GM19438 (cell line): ENCODE measurements around the gene PRELP.

Experiments used
- ATAC-seq: cut with Tn5 transposase; IDR thresholded peaks from one replicate; pipeline ENCODE4 v1.9.1; 2021; ENCODE audit warnings: low read depth; ENCODE audit not compliant: unreplicated experiment

Gene PRELP

GRCh38 chr1:203476216-203476814 is 709 bp downstream of the PRELP start:
- no peak for ATAC-seq

- no peak for ATAC-seq
Measured at GRCh38 chr1:203477748-203478147, 2.1 kb downstream of the PRELP start.

GRCh38 chr1:203478231-203478630 is 2.6 kb downstream of the PRELP start:
- no peak for ATAC-seq

- no peak for ATAC-seq
Measured at GRCh38 chr1:203478986-203479385, 3.4 kb downstream of the PRELP start.

- no peak for ATAC-seq
Measured at GRCh38 chr1:203479646-203480045, 4.0 kb downstream of the PRELP start.

- no peak for ATAC-seq
Measured at GRCh38 chr1:203480084-203480483, 4.5 kb downstream of the PRELP start.

- no peak for ATAC-seq
Measured at GRCh38 chr1:203480525-203481084, 5.0 kb downstream of the PRELP start.

- ATAC-seq: no peak
Measured at GRCh38 chr1:203481196-203481595, 5.6 kb downstream of the PRELP start.

GRCh38 chr1:203486618-203487370 is 11.2 kb downstream of the PRELP start:
- ATAC-seq: no peak

- no peak for ATAC-seq
Measured at GRCh38 chr1:203488539-203488938, 12.9 kb downstream of the PRELP start.

- ATAC-seq: no peak
Measured at GRCh38 chr1:203490607-203491006, 15.0 kb downstream of the PRELP start.

- no peak for ATAC-seq
Measured at GRCh38 chr1:203491664-203492063, 16.1 kb downstream of the PRELP start.

- no peak for ATAC-seq
Measured at GRCh38 chr1:203492082-203492747, 16.6 kb downstream of the PRELP start.

- ATAC-seq: no peak
Measured at GRCh38 chr1:203492748-203493130, 17.1 kb downstream of the PRELP start.

- ATAC-seq: no peak
Measured at GRCh38 chr1:203493901-203494300, 18.3 kb downstream of the PRELP start, which contains the start of gene OPTC. TSS of gene OPTC (plus strand) at chr1:203494153. CDS start at chr1:203496006, 1,853 bp downstream.

- ATAC-seq: no peak
Measured at GRCh38 chr1:203495845-203496244, 20.2 kb downstream of the PRELP start.

GRCh38 chr1:203497269-203497777 is 21.7 kb downstream of the PRELP start:
- ATAC-seq: no peak

GRCh38 chr1:203499643-203500278 is 24.2 kb downstream of the PRELP start:
- ATAC-seq: no peak

GRCh38 chr1:203500279-203500678 is 24.7 kb downstream of the PRELP start:
- no peak for ATAC-seq

GRCh38 chr1:203503836-203504235 is 28.2 kb downstream of the PRELP start:
- ATAC-seq: no peak
